Activated T-cell treated with anti-CD3 and anti-CD28 coated beads, Interleukin-2, amount 50 U/mL, for 1 hour (primary cell): ENCODE data around the gene CDH4.
"Not testable (repeated sequence)": the region's sequence is repeated elsewhere in the genome, so short reads cannot be mapped to it uniquely, and the experiment has no call there.

Experiments used
- DNase-seq: peaks from one replicate; pipeline ENCODE4 v3.0.0-alpha.2; 2020

The CDH4 gene

DNA sequence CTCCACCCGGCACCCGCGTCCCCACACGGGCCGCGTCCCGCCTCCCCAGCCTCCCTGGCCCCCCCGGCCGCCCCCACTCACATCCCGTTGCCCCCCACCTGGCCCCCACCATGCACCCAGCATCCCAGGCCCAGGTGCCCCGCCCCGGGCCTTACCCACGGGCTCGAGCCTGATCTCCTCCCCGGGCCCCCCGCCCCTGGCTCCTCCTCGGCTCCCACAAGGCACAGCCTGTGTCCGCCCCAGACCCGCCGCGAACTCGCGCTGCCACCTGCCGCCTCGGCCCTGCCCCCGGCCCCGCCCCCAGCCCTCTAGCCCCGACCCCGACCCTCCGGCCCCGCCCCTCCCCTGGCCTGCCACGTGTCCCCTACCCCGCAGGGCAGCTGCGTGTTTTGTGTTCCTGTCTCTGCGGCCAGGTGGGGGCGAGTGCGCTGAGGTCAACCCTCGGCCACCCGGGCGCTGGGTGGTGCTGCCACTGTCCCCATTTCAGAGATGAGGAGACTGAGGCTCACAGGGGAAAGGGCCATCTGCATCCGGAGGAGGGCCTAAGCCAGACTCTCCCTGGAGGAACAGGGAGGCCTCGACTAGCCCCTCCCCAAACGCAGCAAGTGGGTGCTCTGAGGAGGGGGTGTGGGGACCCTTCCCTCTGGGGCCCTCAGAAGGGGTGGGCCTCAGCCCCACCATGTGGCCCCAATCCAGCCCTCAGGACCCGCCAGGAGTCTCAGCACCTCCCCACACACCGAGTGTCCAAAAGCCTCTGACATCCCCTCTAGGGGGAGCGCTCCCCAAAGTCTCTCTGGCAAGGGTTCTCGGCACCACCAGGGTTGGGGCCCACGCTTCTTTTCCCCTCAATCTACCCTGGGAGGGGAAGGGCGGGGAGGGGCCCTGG is 713.8 kb downstream of the CDH4 start:
- no peak for DNase-seq

DNA sequence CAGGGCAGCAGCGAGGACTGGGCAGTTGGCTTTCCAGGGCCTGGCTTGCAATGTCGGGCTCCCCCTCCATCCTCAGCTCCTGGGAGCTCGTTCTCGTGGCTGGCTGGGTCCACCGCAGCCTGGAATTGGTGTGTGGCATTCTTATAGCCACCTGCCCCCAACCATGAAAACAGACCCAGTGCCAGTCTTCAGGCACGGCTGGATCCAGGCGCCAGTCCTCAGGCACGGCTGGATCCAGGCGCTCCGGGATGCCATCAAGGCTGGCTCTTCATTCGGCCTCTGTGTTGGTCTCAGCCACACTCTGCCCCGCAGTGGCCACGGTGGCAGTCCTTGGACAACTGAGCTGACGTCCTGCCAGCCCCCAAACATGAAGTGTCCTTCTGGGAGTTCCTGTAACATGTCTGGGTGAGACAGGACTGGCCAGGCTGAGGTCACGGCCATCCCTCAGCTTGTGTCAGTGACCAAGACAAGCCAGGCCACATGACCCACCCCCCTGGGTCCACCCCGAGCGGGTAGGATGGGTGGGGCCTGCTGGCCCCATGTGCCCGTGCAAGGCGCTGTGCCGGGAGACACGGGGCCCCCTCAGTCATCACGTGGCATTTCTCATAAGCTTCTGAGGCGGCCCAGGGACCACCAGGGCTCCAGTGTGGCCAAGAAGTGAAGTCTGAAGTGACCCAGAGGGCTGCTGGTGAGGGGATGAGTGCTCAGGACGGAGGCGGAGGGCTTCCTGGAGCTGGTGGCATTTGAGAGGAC is 714.6 kb downstream of the CDH4 start:
- DNase-seq = no peak

DNA sequence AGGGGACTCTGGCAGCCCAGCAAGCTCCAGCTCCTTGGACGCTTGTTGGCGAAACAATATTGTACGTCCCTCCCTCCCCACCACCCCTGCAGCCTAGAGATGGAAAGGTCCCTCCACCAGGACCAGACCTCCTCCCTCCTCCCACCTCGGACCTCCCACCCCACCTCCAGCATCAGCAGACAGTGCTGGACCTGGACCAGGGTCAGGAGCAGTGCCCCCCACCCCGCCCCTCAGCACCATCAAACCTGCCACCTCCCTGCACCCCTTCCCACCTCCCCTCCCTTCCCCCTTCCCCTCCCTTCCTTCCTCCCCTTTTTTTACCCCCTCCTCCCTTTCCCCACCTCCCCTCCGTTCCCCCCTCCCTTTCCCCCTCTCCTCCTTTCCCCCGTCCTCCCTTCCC is 715.2 kb downstream of the CDH4 start:
- no peak for DNase-seq

DNA sequence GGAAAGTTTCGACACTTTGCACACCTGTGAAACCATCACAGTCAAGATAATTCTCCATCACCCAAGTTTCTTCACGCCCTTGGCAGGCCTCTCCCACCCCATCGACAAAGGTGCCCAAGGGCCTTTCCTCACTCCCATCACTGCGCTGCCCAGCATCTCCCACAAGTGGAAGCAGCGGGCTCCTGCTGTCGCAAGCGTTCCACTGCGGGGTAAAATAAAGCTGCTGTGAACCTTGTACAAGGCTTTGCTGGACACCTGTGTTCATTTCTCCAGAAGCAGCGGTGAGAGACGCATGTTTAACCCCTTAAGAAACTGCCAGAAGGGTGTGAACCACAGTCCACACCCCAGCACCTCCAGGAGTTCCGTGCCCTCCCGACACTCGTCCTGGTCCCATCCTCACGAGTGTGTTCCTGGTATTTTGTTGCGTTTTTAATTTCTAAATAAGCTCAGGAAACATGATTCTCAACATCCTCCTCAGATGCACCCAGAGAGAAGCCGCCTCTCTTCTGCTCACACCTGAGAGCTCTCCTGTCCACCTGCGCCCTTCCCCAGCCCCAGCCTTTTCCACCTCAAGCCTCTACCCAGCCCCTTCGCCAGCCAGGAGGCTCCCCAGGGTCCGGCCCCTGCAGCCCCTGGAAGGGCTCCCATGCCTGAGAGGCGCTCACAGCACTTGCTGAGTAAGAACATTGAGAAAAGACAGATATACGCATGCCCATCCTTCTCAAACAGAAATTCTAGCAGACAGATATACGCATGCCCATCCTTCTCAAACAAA is 716.2 kb downstream of the CDH4 start:
- no peak for DNase-seq

DNA sequence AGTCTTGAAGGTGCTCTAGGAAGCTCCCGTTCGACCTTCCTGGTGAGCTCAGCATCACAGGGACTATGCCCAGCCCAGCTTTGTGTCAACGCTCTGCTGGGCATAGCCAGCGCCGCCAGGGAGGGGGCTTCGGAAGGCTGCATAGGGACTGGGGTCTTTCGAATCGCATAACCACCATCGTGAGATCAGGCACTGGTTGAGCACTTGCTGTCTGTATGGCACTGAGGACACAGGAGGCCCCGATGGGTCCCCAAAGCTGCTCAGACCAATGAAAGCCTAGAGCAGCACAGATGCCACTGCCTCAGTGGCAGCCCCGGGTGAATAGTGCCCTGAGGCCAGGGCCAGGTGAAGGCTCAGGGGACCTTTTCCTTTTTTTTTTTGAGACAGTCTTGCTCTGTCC is 716.9 kb downstream of the CDH4 start:
- DNase-seq = no peak

DNA sequence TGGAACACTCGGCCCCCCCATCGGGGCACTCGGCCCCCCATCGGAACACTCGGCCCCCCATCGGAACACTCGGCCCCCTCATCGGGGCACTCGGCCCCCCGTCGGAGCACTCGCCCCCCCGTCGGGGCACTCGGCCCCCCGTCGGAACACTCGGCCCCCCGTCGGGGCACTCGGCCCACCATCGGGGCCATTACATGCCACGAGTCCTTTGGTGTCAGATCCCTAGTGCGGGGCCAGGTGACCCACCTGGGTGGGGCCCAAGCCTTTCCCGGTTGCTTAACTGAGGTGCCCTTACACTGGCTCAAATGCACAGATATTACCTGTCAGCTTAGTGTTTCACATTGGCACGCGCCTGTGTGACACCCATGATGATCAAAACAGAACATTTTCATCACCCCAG is 717.7 kb downstream of the CDH4 start:
- no peak for DNase-seq

DNA sequence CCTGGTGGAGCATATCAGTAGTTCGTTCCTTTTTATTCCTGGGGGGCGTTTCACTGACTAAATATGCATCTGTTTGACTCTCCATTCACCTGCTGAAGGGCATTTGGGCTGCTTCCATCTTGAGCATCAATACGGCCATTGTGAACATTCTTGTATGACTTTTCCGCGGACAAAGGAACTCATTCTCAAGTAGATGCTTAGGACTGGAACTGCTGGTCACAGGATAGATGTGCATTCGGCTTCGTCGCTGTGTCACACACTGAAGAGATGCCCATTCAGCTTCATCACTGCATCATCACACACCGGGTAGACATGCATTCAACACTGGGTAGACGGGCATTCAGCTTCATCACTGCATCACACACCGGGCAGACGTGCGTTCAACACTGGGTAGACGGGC is 718.3 kb downstream of the CDH4 start:
- DNase-seq = no peak

DNA sequence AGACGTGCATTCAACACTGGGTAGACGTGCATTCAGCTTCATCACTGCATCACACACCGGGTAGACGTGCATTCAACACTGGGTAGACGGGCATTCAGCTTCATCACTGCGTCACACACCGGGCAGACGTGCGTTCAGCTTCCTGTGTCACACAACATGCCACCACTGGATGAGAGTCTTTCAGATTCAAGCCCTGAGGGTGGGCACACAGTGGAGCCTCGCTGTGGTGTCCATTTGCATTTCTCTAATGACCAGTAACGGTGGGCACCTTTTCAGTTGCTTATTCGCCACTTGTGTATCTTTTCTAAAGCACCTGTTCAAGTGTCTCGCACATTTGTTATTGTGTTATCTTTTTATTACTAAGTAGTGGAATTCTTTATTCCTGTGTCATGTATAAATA is 719.5 kb downstream of the CDH4 start:
- not testable (repeated sequence) for DNase-seq

DNA sequence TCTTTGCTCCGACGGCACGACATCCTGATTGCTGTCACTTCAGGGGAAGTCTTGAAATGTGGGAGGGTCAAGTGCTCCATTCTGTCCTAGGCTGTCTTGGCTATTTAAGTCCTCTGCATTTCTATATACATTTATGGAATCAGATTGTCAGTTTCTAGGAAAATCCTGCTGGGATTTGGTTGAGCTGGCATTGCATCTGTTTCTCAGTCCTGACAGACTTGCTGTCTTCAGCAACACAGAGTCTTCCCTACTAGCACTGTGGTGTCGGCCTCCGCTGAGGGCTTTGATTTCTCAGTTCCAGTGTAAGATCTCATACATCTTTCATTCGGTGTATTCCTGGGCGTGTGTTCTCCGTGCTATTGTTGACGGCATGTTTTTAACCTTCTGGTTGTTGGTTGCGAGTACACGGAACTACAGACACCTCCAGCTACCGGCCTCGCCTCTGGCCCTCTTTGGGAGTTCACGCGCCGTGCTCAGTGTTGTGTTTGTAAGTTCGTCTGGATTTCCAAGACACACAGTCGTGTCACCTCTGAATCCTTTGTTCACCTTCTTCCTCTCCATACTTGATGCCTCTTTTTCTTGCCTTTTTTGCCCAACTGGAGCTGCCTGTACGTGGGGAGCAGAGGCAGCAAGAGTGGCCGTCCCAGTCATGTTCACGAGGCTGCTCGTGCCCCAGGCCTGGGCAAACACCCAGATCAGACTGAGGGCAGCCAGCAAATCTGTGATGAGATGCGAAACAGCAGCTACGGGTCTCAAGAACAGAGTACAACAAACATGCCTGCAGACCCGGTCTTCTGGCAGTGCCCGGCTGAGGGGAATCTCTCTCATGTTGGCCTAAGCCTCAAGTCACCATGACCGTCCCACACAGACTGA is 720.8 kb downstream of the CDH4 start:
- DNase-seq = no peak

DNA sequence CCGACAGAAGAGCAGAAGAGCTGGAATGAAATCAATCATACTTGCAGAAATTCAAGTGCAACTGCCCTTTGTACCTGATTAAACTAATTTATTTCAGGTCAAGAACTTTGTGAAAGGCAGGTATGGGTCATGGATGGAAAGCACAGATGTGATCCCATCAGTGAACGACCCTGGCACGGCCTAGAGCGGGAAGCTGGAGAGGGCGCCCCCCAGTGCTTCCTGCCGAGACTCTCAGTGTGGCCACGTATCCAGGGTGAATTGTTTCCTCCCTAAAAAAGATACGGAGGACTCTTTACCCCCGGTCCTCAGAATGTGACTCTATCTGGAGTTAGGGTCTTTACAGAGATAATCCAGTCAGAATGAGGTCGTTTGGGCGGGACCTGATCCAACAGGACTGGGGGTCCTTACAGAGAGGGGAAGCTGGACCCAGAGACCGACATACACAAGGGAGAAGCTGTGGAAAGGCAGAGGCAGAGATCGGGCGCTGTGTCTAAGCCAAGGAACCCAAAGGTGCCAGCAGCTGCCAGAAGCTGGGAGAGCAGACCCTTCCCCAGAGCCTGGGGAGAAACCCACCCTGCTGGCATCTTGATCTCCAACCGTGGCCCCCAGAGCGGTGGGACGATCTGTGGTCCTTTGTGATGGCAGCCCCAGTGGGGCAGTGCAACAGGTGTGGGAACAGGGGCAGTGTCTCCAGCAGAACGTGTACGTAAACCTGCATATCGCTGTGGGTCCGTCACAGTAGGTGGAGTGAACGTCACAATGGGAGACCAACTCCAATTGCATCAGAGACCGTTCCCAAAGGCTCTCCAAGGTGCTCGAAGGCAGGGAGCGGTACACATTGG is 721.7 kb downstream of the CDH4 start:
- DNase-seq = no peak

DNA sequence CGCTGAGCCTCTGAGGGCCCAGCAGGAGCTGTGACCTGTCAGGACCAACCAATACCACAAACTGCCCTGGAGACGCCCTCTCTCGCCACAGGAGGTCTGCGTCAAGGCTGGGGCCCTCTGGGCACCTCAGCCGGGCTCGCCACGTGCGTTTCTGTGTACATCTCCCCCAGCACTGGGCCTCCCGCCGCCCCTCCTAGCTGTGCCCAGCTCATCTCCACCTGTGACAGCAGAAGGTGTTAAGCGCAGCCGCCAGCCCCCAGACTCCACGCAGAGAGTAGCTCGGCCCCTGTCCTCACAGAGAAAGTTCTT is 722.2 kb downstream of the CDH4 start:
- DNase-seq = no peak

DNA sequence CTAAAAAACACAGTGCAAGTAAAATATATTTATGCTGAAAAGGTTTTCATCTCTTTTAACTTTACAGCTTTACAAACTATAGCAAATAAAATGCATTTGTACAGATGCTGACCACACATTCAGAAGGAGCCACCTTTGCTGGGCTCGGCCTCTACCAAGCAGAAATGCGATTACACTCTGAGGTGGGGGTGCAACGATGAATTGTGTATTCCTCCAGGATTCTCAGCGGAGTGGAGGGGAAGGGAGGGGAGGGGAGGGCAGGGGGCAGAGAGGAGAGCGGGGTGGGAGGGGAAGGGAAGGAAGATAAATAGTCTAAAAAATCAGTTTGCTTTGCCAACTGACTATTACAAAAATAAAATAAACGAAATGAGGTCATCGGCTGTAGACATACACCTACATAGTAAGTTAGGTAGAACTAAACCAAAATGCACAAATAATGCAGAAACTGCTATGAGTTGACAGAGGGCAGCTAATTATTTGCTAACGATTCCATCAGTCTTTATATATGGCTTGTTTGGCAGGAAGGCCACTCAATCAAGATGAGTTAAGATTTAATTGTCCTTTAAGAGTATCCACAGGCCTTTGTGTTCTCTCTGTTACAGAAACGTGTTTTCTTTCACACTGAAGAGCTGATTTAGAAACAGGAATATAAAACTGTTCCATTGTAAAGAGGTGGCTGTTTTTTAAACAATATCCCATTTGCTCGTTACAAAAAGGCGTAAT is 723.5 kb downstream of the CDH4 start:
- no peak for DNase-seq

DNA sequence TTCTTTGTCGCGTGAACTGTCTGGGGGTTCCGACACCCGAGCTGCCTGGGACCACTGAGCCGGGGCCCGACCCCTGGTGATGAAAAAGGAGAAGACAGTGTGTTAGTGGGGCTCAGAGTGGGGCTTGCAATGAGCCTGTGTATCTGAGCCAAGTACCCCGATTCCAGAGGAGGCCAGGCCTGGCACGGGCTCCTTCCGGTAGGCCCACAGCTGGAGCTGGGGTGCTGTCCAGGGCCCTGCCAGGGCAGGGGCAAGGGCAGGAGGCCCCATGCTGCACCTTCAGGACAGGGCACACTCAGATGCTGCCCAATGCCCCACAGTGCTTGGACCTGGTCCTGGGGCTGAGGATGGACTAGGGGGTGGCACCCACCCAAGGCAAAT is 724.2 kb downstream of the CDH4 start:
- DNase-seq = no peak

DNA sequence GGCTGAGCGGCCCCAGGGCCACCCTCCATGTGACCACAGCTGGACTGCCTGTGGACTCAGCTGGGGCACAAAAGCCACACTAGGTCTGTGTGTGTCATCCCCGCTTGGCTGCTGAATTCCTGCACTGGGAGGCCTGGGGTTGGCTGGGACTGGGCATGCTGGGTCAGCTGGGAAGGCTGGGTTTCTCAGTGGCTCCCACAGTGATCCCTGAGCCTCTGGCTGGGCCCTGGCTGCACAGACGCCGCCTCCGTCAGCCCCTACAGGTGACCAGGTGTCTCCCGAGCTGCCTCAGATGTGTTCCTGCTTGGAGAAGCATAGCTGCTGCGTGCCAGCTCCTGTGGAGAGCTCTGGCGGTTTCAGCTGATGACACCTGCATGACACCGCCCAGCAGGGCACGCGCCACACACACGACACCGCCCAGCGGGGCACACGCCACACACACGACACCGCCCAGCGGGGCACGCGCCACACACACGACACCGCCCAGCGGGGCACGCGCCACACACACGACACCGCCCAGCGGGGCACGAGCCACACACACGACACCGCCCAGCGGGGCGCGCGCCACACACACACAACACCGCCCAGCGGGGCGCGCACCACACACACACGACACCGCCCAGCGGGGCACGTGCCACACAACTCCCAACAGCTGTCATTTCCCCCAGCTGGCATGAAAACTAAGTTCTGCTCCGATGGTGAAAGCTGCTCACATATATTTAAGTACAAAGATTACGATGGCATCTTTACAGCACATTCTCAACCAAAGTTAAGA is 724.8 kb downstream of the CDH4 start:
- no peak for DNase-seq

DNA sequence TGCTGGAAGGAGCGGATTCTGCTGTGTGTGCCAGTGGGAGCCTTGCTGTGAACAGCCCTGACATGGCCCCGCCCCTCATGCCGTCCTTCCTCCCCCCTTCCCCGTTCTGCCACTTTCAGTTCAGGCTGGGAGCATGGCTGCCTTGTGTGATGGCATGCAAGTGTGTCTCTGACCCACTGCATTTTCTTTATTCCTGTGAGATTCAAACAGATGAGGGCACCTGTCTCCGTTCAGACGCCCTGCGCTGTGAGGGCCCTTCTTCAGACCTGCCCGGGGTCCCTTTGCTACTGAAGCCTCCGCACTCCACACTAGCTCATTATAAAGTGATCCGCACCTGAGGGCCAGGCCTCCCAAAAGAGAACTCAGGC is 725.3 kb downstream of the CDH4 start:
- no peak for DNase-seq

DNA sequence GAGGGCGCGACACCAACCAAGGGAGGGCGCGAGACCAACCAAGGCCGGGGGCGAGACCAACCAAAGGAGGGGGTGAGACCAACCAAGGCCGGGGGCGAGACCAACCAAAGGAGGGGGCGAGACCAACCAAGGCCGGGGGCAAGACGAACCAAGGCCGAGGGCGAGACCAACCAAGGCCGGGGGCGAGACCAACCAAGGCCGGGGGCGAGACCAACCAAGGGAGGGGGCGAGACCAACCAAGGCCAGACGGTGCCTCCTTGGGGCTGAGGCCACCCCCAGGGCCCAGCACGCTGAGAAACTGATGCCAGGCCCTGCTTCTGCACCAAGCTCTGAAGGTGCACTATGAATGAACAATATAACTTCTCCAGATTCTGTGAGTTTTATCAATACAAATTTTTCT is 726.4 kb downstream of the CDH4 start:
- DNase-seq = no peak

DNA sequence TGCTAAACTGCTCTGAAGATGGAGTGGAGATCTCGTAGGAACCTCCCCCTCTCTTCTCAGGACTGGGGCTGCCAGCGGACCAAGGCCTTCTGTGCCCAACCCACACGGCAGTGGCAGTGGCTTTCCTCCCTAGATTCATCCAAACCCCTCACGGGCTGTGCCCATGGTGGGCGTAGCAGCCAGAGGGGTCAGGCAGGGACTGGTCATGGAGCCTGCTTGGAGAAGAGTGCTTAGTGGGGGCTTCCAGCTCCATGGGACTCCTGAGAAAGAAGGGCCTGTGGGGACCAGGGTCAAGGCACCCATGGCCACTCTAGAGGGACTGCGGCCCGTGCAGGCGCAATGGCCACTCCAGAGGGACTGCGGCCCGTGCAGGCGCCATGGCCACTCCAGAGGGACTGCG is 727.0 kb downstream of the CDH4 start:
- DNase-seq = no peak

DNA sequence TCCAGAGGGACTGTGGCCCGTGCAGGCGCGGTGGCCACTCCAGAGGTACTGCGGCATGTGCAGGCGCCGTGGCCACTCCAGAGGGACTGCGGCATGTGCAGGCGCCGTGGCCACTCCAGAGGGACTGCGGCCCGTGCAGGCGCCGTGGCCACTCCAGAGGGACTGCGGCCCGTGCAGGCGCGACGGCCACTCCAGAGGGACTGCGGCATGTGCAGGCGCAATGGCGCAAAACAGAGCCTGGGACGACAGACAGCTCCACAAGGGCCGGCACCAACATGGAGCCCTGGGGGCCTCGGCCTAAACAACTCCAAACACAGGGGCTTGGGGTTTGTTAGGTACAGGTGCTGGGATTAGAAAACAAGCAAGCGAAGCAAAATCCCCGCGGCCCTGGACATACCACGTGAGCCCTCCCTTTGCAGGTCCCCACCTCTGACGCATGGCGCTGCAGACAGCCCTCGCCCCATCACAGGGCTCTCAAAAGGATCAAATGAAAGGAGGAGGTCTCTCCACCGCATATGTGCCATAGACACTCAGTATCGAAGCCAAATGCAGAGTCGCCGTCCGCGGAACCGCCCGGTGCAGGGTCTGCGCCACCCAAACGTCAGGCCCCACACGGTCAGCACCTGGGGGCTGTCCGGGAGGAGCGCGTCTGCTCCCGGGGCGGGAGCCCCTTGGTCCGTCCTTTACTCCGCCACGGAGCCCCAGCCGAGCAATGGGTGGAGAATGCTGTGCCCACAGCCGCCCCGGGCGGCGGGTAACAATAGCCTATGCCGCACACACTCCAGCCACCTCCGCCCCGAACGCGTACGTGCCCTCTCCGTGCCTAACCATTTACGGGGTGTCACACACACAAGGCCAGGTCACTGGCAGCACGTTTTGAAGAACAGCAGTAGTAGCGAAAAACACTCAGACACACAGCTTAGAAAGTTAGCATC is 727.9 kb downstream of the CDH4 start:
- DNase-seq = no peak
